ENCODE measurements around the gene MIPOL1. TPM values are rescaled to one million over a fixed set of nuclear protein-coding genes. Genes with fewer than 3 reads are reported as not detected.
"Not testable (repeated sequence)": the region's sequence is repeated elsewhere in the genome, so short reads cannot be mapped to it uniquely, and the experiment has no call there.

MIPOL1 gene
- polyA plus RNA-seq, 1 donor = 4.9 TPM

GRCh38 chr14:37295262-37295661, 97.5 kb downstream of the MIPOL1 start:
- not testable (repeated sequence) for DNase-seq

GRCh38 chr14:37311252-37311651, 113.5 kb downstream of the MIPOL1 start:
- DNase-seq = no peak

- no peak for DNase-seq
Observed at GRCh38 chr14:37318938-37319337, 121.2 kb downstream of the MIPOL1 start.

GRCh38 chr14:37320106-37320505, 122.4 kb downstream of the MIPOL1 start:
- DNase-seq = no peak

- no peak for DNase-seq
Observed at GRCh38 chr14:37325332-37325731, 127.6 kb downstream of the MIPOL1 start.

- DNase-seq = no peak
Observed at GRCh38 chr14:37326434-37326833, 128.7 kb downstream of the MIPOL1 start.

GRCh38 chr14:37327933-37328332, 130.2 kb downstream of the MIPOL1 start:
- DNase-seq = not testable (repeated sequence)

GRCh38 chr14:37328673-37329072, 130.9 kb downstream of the MIPOL1 start:
- no peak for DNase-seq

- DNase-seq = no peak
Observed at GRCh38 chr14:37329189-37330001, 131.7 kb downstream of the MIPOL1 start.

- DNase-seq = no peak
Observed at GRCh38 chr14:37330910-37331309, 133.2 kb downstream of the MIPOL1 start.

GRCh38 chr14:37340353-37340752, 142.6 kb downstream of the MIPOL1 start:
- DNase-seq = no peak

GRCh38 chr14:37343307-37344094, 145.8 kb downstream of the MIPOL1 start:
- DNase-seq = no peak

GRCh38 chr14:37363661-37364060, 165.9 kb downstream of the MIPOL1 start:
- no peak for DNase-seq

GRCh38 chr14:37369425-37369824, 171.7 kb downstream of the MIPOL1 start:
- DNase-seq = no peak

GRCh38 chr14:37375566-37375965, 177.8 kb downstream of the MIPOL1 start:
- DNase-seq = no peak

- DNase-seq = no peak
Observed at GRCh38 chr14:37376944-37377609, 179.3 kb downstream of the MIPOL1 start.

GRCh38 chr14:37384870-37385596, 187.3 kb downstream of the MIPOL1 start:
- DNase-seq = no peak

GRCh38 chr14:37397157-37397940, 199.6 kb downstream of the MIPOL1 start:
- not testable (repeated sequence) for DNase-seq

- DNase-seq = no peak
Observed at GRCh38 chr14:37397941-37398215, 200.1 kb downstream of the MIPOL1 start.

- DNase-seq = no peak
Observed at GRCh38 chr14:37399517-37399916, 201.8 kb downstream of the MIPOL1 start.

GRCh38 chr14:37401093-37401492, 203.4 kb downstream of the MIPOL1 start:
- DNase-seq = no peak

GRCh38 chr14:37403626-37404025, 205.9 kb downstream of the MIPOL1 start:
- no peak for DNase-seq
